B cell (primary cell): ENCODE measurements around the gene CNPY2. TPM values are rescaled to one million over a fixed set of nuclear protein-coding genes. Genes with fewer than 3 reads are reported as not detected.

Experiments
- ATAC-seq: fragments of 200-7000 bp; cut with Tn5 transposase; one replicate; pipeline ENCODE4 v1.10.0; 2021; ENCODE audit warnings: low read depth, mild to moderate bottlenecking, moderate number of reproducible peaks, moderate library complexity
- CTCF ChIA-PET: fragments of 350-600 bp; sonication (Branson Sonifier 250); formaldehyde crosslinking; loops from one replicate; lab custom pipeline; 2021; ENCODE audit warnings: antibody characterized with exemption, inconsistent platforms; lab: Charles Lee
- POLR2A ChIA-PET: fragments of 350-600 bp; sonication (Branson Sonifier 250); formaldehyde crosslinking; loops from one replicate; lab custom pipeline; 2021; ENCODE audit warnings: antibody characterized with exemption; lab: Charles Lee
- DNase-seq: peaks from one replicate; pipeline ENCODE4 v3.0.0; 2013
- H2AFZ ChIP-seq: 2 replicates; pipeline ENCODE4 v1.6.1; 2012; ENCODE audit warnings: mild to moderate bottlenecking, low read depth, low read length; ENCODE audit not compliant: insufficient read depth, poor library complexity, severe bottlenecking
- H3K27ac ChIP-seq, 2 donors: 1 replicate in 1 of 2; 2 replicates in 1 of 2; pipeline ENCODE4 v1.5.1; 2012 to 2013; ENCODE audit warnings: low read length in 2 of 2, mild to moderate bottlenecking in 2 of 2, moderate library complexity in 1 of 2
- H3K27me3 ChIP-seq, 4 experiments: fragments of 200-600 bp in 1 of 4; sonication (generic) in 1 of 4; replicated peaks in 1 of 4; 1 replicate in 2 of 4; 2 replicates in 2 of 4; pipeline versions ENCODE4 v1.6.1 to v1.7.0; 2013 to 2016; ENCODE audit warnings: low read length in 3 of 4, mild to moderate bottlenecking in 2 of 4, mixed read lengths in 1 of 4, moderate library complexity in 1 of 4; ENCODE audit not compliant: insufficient read depth in 4 of 4, control insufficient read depth in 3 of 4; ENCODE audit errors: control extremely low read depth in 1 of 4
- H3K36me3 ChIP-seq, 2 experiments: replicated peaks in 1 of 2; 1 replicate in 1 of 2; 2 replicates in 1 of 2; pipeline versions ENCODE4 v1.6.1 to v1.7.1; 2013; ENCODE audit warnings: low read length in 1 of 2; ENCODE audit not compliant: insufficient read depth in 2 of 2, control insufficient read depth in 1 of 2; ENCODE audit errors: control extremely low read depth in 1 of 2, extremely low read depth in 1 of 2
- H3K4me1 ChIP-seq, 2 donors: fragments of 200-600 bp in 1 of 2; sonication (generic) in 1 of 2; 1 replicate in 1 of 2; 2 replicates in 1 of 2; pipeline versions ENCODE4 v1.5.1 to v1.6.1; 2013 to 2017; ENCODE audit warnings: low read length in 2 of 2; ENCODE audit not compliant: control insufficient read depth in 2 of 2, insufficient read depth in 2 of 2
- H3K4me2 ChIP-seq: replicated peaks from 2 replicates; pipeline ENCODE3; 2012; ENCODE audit warnings: mild to moderate bottlenecking, low read depth, low read length; ENCODE audit not compliant: poor library complexity, severe bottlenecking
- H3K4me3 ChIP-seq, 5 experiments: fragments of 200-600 bp in 1 of 5; sonication (generic) in 1 of 5; 1 replicate in 3 of 5; 2 replicates in 2 of 5; pipeline versions ENCODE4 v1.5.1 to v1.7.0; 2011 to 2016; ENCODE audit warnings: low read length in 4 of 5, mild to moderate bottlenecking in 4 of 5, low read depth in 2 of 5, control low read depth in 1 of 5, moderate library complexity in 1 of 5; ENCODE audit not compliant: insufficient read depth in 1 of 5; ENCODE audit errors: control extremely low read depth in 1 of 5, extremely low read depth in 1 of 5
- H3K79me2 ChIP-seq: fragments of 200-600 bp; sonication (generic); one replicate; pipeline ENCODE4 v1.6.0; 2016; ENCODE audit warnings: low read length; ENCODE audit not compliant: control insufficient read depth, insufficient read depth
- H3K9ac ChIP-seq: fragments of 200-600 bp; sonication (generic); 2 replicates; pipeline ENCODE4 v1.6.1; 2017; ENCODE audit warnings: mild to moderate bottlenecking, low read length, moderate library complexity
- H3K9me3 ChIP-seq, 3 donors: one replicate each; pipeline versions ENCODE4 v1.6.1 to v1.7.1; 2013; ENCODE audit warnings: low read length in 2 of 3; ENCODE audit not compliant: control insufficient read depth in 2 of 3, insufficient read depth in 1 of 3; ENCODE audit errors: control extremely low read depth in 1 of 3
- H4K20me1 ChIP-seq: 2 replicates; pipeline ENCODE4 v1.6.0; 2012; ENCODE audit warnings: mild to moderate bottlenecking, low read length; ENCODE audit not compliant: insufficient read depth, control insufficient read depth, poor library complexity, severe bottlenecking
- H3K27ac Mint-ChIP-seq: one replicate; pipeline ENCODE4 v1.8.0; 2021; ENCODE audit warnings: mixed read lengths
- H3K27me3 Mint-ChIP-seq: one replicate; pipeline ENCODE4 v1.8.0; 2021; ENCODE audit warnings: mixed read lengths
- H3K4me1 Mint-ChIP-seq: one replicate; pipeline ENCODE4 v1.8.0; 2021; ENCODE audit warnings: mixed read lengths
- H3K4me3 Mint-ChIP-seq: one replicate; pipeline ENCODE4 v1.8.0; 2021; ENCODE audit warnings: mixed read lengths
- H3K9me3 Mint-ChIP-seq: one replicate; pipeline ENCODE4 v1.8.0; 2022; ENCODE audit warnings: mixed read lengths; ENCODE audit not compliant: insufficient read depth
- EZH2 ChIP-seq: IDR thresholded peaks from 2 replicates; pipeline ENCODE4 v1.6.1; 2012; ENCODE audit warnings: borderline replicate concordance, low read depth, mild to moderate bottlenecking, moderate library complexity, low read length; ENCODE audit not compliant: insufficient read depth, poor library complexity, severe bottlenecking
- WGBS: methylation state at CpG from one replicate; pipeline ENCODE4 v1.1.5; 2013; ENCODE audit warnings: missing lambda C conversion rate; ENCODE audit not compliant: insufficient coverage; 5-methylcytosine and 5-hydroxymethylcytosine counted together
- intact Hi-C: fragments of 100-400 bp; cut with micrococcal nuclease; formaldehyde crosslinking; loops from one replicate; pipeline ENCODE4 v1.10.0; 2022
- polyA plus RNA-seq: library from polyadenylated mRNA; depleted of rRNA; stranded (reverse); fragments of >200 nt; gene quantifications from 2 replicates; pipeline ENCODE4 v1.2.3, GENCODE V29; 2012
- total RNA-seq, 2 donors: library from RNA; stranded (reverse); fragments of 120-200 nt in 1 of 2; gene quantifications; 1 replicate in 1 of 2; 2 replicates in 1 of 2; pipeline versions ENCODE4 v1.2.3 to v1.2.4, GENCODE V29; 2013 to 2022
- TF ChIP-seq, protein P1 (sequence below): fragments of 200-600 bp; IDR thresholded peaks from one replicate; pipeline ENCODE4 v1.8.0; 2022; ENCODE audit warnings: antibody characterized with exemption, mild to moderate bottlenecking

Gene CNPY2
- total and polyA plus RNA-seq, 2 donors (not counting 1 experiment from before 2014, with no cell fraction given) = 61.9 to 91.2 TPM

DNA sequence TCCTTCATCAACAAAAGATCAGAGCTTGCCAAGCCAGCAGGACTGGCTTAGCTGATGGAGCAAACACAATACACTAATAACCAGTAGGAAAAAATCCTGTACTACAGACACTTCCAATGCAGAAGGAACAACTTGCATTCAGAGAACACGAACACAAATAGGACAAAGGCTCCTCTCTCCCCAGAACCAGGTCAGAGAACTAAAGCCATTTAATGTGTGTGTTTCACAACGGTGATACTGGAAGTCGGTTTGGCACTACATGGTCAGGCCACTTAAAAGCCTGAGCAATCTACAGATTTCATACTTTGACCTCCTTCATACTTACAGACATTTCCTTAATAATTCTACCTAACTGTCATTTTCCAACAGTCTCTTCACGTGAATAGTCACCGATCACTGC, 22.0 kb downstream of the CNPY2 start:
- Histone ChIP-seq H3K36me3 (peaks cover 5 to 29% of the 10 kb centered on the region in 2 experiments), H3K9ac (no peak overlapping the region), H3K27ac (no peak overlapping the region), H3K79me2 (peaks cover 100% of the 10 kb centered on the region), H2AFZ (no peak overlapping the region), H3K9me3 (no peaks in the 10 kb centered on the region), H3K4me3 (no peak overlapping the region), H3K27me3 (no peaks in the 10 kb centered on the region), H3K4me2 (no peak overlapping the region), H4K20me1 (peaks cover 50% of the 10 kb centered on the region), H3K4me1 (peaks cover 27 to 33% of the 10 kb centered on the region in 2 donors)
- no peaks in the 10 kb centered on the region for H3K27me3 Mint-ChIP-seq
- 97% methylated on average over 4 of the region's 5 CpGs for WGBS
- H3K9me3 Mint-ChIP-seq = no peaks in the 10 kb centered on the region
- no peak overlapping the region for H3K27ac Mint-ChIP-seq
- ChIA-PET POLR2A (no interaction called here), CTCF (interaction anchor here (0.6 kb wide), 1 partner anchor 83 kb away, joined by 4 read pairs; no protein-coding TSS in a partner anchor)
- TF ChIP-seq EZH2 = no peak
- TF ChIP-seq, protein P1, sequence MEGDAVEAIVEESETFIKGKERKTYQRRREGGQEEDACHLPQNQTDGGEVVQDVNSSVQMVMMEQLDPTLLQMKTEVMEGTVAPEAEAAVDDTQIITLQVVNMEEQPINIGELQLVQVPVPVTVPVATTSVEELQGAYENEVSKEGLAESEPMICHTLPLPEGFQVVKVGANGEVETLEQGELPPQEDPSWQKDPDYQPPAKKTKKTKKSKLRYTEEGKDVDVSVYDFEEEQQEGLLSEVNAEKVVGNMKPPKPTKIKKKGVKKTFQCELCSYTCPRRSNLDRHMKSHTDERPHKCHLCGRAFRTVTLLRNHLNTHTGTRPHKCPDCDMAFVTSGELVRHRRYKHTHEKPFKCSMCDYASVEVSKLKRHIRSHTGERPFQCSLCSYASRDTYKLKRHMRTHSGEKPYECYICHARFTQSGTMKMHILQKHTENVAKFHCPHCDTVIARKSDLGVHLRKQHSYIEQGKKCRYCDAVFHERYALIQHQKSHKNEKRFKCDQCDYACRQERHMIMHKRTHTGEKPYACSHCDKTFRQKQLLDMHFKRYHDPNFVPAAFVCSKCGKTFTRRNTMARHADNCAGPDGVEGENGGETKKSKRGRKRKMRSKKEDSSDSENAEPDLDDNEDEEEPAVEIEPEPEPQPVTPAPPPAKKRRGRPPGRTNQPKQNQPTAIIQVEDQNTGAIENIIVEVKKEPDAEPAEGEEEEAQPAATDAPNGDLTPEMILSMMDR = no peak
- intact Hi-C loops = no loop called here
- no peak overlapping the region for H3K4me3 Mint-ChIP-seq
- peaks cover 36% of the 10 kb centered on the region for H3K4me1 Mint-ChIP-seq
- no peak for ATAC-seq
- DNase-seq = no peak

DNA sequence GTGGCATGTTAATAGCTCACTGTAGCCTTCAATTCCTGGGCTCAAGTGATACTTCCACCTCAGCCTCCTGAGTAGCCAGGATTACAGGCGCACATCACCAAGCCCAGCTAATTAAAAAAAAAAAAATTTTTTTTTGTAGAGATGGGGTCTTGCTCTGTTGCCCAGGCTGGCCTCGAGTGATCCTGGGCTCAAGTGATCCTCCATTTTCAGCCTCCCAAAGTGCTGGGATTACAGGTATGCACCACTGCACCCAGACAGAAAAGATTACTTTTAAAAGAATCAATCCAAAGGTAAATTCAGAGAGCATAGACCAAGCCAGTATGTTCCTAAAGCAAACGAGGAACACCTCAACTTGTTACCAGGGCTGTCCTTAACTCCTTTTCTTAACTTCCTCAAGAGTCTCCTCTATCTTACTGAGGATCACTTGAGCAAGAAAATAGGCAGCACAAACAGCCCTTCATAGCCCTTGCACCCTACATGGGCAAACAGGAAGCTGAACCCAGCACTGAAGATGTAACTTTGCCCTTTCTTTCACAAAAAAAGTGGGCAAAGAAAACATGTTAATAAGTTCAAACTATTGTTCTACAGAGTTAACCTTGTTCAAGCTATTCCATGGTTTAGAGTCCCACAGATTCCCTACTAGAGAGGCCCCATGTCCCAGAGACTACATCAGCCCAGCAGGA, 26.9 kb downstream of the CNPY2 start:
- H3K9ac ChIP-seq = no peak overlapping the region
- no peak for ATAC-seq
- H4K20me1 ChIP-seq = peaks cover 23% of the 10 kb centered on the region
- 93% methylated on average over 2 of the region's 3 CpGs for WGBS
- H3K4me3 Mint-ChIP-seq = no peak overlapping the region
- DNase-seq = no peak
- H3K36me3 ChIP-seq = peaks cover 5 to 47% of the 10 kb centered on the region in 2 experiments
- no peaks in the 10 kb centered on the region for H3K27me3 Mint-ChIP-seq
- ChIA-PET POLR2A (no interaction called here), CTCF (interaction anchor here (1.0 to 1.4 kb wide), 2 partner anchors 10 to 175 kb away, joined by 4 read pairs; no protein-coding TSS in a partner anchor)
- H3K27ac Mint-ChIP-seq = no peak overlapping the region
- no peaks in the 10 kb centered on the region for H3K9me3 Mint-ChIP-seq
- no peaks in the 10 kb centered on the region for H3K9me3 ChIP-seq
- H3K4me1 ChIP-seq = peaks cover 0 to 5% of the 10 kb centered on the region in 2 donors
- TF ChIP-seq EZH2 = no peak
- TF ChIP-seq, protein P1 = no peak
- H3K4me2 ChIP-seq = no peak overlapping the region
- intact Hi-C loops = no loop called here
- no peak overlapping the region for H3K4me3 ChIP-seq
- no peak overlapping the region for H2AFZ ChIP-seq
- H3K79me2 ChIP-seq = peaks cover 80% of the 10 kb centered on the region
- no peaks in the 10 kb centered on the region for H3K27me3 ChIP-seq
- H3K4me1 Mint-ChIP-seq = peaks cover 14% of the 10 kb centered on the region
- H3K27ac ChIP-seq = no peak overlapping the region
